Measurements from ENCODE around the gene SLC22A4.

Gene SLC22A4

DNA sequence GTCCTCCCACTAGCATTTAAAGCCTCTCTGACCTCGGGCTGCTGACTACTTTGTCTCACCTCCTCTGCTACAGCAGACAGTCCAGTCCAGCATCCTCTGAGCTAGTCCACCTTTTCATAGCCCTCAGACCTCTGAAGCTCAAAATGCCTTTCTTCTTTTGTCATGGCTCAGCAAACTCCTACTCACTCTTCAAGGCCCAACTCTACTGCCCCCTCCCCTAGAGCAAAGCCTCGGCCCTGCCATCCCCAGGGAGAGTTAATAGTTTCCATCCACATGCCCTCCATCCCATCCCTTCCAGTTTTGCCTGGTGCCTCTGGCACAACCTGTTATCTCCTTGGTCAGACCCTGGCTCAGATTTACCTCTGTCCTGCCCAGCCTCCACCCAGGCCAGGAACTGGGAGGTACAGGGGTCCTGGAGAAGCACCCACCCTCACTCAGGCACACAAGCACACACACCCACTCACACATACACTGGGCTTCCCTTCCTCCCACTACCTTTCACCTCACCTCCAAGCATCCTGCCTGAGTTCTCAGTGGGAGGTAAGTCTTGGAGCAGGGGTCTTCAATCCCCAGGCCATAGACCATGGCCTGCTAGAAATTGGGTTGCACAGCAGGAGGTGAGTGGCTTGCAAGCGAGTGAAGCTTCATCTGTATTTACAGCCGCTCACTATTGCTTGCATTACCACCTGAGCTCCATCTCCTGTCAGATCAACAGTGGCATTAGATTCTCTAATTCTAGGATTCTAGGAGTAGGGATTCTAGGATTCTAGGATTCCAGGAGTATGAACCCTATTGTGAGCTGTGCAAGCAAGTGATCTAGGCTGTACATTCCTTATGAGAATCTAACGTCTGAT is 18.6 kb upstream of the SLC22A4 start:
- no peak for DNase-seq

DNA sequence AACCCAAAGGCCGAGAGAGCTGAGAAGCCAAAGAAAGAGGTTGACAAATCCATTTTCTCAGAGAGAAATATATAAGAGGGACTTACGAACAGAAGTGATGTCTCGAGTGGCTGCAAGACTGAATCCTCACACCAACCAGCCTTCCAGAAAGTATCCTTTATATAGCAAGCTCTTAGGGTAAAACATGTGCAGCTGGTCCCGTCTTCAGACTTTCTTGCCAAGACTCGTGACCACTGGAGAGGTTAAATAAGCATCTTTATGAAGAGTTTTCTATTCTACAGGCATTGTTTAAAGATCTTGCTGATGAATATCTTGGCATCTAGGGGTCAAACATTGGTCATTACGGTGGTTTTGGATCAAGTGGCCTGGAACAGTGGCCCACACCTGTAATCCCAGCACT is 16.9 kb upstream of the SLC22A4 start:
- DNase-seq: no peak

DNA sequence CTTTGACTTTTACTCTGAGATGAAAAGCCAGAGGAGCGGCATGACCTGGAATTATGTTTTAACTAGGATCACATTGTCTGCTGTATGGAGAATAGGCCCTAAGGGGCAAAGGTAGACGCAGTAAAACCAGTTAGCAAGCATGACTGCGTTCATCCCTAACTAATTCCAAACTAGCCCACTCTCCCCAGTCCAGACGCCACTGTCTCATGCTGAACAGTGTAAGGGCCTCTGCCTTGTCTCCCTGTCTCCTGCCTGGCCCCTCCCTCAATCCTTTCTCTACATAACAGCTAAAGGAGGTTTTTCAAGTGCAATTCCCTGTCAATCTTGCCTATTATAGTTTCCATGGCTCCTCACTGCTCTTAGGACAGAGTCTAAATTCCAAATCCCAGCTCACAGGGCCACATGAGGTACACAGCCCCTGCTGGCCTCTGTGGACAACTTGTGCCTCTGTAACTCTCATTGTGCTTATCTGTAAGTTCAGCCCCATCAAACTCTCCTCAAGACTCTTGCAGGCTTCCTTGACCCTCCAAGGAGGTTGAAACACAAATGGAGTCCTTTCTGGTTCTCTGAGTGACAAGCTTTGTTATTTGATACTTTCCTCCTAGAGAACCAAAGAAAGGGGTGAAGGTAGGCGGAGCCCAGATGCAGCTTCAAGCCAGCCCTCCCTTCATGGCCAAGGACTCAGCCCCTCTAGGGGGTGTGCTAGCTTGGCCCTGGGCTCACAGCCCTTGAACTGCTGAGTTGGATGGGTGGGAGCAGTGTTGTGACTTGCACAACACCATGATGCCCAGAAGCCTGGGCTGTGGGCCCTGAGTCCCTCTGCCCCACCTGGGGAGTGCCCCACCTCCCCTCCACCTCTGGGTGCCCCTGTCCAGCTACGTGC is 16.0 kb upstream of the SLC22A4 start:
- no peak for DNase-seq

DNA sequence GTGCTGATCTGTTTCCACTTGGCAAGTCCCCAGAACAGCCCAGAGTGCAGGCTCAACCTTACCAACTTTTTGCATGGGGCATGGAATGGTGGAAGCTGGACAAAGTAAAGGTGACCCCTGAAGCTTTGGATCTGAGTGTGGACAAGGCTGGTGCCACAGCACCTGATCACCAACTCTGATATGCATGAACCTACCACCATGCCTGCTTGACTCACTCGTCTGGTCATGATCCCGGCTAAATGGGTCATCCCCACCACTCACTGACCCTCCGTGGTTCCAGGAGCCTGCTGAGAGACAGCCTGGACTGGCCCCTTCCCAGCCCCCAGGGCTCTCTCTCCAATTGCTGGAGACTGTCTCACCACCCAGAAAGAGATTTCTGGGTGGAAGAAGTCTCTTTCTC is 14.4 kb upstream of the SLC22A4 start:
- DNase-seq: no peak

DNA sequence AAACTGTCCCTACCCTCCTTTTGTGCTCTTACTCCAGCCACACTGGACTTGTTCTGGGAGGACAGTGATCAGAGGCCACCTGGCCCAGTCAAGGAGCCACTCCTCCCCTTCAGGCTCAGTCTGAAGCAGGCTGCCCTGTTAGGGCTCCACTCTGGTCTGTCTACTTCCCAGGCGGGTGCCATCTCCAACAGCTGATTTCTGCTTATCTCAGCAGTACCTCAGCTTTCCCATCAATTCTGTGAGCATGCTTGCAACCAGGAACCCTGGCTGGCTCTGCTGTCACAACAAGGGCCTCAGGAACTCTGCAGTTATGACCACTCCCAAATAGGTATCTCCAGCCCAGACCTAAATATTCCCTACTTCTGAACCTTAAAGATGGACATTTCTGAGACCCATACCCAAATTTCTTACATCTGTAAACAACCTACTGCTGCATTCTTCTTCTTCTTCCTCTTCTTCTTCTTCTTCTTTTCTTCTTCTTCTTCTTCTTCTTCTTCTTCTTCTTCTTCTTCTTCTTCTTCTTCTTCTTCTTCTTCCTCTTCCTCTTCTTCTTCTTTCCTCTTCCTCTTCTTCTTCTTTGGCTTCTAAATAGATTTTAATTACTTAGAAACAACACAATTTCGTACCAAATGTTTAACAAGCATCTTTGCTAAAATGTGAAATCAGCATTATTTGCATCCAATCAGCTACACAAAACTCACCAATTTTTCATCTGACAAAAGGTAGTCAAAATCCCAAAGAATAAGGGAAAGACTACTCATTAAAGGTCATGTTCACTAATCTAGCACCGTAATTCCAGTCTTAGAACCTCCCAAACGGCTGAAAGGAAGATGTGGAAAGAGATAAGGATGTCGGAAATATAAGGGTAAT is 13.6 kb upstream of the SLC22A4 start:
- DNase-seq: no peak

DNA sequence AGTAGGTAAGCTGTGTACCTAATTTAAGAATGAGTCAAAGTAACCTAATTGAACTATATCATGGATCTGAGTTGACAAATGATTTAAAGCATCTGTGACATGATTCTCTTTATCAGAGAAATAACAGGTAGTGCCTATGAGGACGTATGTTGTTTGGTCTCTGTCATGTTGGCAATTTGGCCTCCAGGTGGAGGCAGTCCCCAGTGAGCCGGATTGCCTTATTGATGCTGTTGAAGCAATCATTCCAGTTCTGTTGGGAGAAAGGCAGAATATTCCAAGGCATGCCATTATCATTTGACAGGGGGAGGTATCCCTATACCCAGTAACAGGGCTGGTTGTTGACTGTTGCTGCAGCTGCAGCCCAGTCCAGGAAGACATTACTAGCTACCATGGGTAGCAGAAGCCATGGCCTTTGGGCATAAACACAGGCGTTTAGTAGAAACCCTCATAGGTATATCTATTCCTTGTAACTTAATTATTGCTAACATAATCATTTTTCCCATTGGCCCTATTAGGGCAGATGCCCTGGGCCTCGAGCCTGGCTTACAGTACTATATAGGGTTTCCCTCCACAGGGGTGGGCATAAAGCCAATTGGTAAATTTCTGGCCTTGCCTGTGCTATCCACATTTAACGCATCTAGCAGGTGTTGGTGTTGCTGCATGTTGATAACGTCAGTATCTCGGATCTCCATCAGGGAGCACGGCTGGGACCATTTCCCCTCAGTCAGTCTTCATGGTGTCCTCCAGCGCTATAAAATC is 12.2 kb upstream of the SLC22A4 start:
- DNase-seq: no peak

DNA sequence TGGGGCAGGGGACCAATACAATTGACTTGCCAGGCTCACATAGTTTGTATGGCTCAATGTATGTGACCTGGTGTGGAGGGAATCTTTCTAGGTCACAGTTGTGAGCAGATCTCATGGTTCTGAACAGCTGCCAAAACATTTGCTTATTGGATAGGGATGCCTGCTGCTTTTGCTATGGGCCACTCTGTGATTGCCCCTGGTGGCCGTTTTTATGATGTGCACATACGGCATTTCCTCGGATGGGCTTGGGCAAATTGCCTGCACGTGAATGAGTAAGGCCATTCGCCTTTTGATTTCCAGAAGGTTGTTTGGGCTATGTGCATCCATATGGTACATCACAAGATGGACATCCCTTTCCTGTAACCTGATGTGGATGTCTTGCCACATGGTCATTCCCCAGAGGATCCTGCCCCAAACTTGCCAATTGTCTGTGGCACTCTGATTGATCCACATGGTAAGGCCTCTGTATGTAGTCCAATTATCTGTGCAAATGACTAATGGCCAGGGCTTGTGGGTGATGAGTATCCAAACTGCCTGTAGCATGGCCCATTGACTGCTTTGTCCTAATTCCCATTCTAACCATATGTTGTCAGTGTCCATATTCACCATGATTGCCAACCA is 10.7 kb upstream of the SLC22A4 start:
- DNase-seq: no peak

DNA sequence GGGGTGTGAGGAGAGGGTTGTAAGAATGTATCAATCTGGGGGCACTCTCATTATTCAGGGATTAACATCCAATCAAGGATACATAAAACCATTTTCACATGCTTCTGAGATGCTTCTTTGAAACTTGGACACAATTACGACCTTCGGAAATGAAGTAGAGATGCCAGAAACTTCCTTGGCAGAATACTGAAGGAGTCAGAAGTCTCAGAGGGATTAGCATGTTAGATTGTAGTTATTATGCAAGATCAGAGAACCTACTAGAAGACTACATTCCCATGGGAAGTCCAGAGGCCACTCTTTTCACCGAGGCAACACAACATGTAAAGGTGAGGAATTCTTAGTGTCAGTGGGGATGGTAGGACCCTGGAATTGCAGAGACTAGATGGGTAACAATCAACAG is 5.1 kb upstream of the SLC22A4 start:
- no peak for DNase-seq

DNA sequence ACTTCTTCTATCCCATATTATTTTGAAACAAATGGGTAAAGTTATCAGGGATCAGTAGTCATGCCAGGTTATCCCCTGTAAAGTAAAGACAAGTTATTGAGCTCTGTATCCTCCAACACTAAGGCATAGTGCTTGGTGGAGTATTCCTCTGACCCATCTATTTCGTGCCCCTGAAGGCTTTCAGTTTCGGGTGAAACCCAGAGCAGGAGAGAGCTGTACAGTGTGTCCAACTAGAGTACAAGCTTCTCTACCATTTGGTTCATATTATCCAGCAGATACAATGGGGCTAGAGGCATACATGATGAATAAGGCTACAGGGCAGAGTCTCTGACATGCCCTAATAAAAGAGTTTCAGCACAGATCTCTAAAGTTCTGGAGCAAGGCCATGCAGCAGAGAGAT is 3.2 kb upstream of the SLC22A4 start:
- DNase-seq: no peak

DNA sequence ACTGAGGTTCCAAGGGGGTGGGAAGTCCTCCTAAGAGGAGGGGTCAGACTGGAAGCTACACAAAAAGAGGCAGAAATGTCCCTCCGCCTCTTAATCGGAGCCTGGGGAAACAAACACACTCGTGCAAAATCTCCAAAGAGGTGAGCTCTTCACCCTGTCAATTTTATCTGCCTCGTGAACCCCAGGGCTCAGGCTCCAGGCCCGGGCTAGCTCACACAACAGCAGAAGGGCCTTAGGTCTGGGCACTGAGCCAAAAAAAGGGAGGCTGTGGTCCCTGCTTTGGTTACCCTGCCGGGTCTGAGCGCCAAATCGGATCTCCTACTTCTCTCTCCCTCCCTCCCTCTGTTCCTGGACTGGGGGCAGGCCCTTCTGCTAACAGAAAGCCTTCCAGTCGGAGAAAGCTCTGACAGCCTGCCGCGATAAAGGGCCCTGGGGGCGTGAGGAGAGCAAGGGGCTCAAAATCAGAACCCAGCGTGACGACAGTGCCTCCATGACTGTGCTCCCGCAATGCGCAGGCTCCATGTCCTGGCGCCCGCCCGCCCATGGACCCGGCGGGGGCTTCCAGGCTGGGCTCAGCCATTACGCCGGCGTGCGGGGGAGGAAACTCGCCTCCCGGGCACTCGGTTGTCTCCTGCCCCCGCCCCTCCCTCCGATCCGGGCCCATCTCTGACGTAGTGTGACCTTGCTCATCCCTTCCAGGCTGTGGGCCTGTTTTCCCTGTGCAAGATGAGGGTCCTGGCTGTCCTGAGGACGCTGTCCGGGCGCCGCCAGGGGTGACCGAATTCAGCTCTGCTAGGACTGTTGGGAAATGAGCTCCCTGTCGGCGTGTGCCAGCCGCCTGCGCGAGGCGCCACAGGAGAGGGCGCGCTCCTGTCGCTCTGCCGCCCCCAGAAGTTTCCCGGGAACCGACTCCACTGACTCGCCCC is 865 bp upstream of the SLC22A4 start:
- peak; percentile 69 for DNase-seq

DNA sequence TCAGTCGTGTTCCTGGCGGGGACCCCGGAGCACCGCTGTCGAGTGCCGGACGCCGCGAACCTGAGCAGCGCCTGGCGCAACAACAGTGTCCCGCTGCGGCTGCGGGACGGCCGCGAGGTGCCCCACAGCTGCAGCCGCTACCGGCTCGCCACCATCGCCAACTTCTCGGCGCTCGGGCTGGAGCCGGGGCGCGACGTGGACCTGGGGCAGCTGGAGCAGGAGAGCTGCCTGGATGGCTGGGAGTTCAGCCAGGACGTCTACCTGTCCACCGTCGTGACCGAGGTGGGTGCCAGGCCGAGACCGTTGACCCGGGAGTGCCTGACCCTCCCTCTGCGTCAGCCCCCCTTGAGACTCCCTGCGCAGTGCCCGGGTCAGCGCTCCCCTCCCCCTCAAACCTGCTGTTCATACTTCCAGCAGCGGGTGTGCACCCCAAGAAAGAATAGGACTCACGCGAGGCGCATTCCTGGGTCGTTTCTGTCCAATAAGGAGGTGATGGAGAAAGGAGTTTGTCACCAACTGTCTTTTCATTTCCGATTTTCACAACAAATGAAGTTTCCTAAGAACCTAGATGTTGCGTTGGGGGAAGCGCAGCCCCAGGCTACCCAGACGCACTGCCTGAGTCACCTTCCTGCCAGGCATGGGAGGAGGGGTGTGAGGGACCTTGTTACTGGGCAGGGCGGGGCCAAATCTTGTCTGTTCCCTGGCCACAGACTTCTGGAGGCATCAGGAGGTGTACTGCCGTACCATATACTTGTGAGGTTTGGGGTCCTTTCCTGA is 722 bp downstream of the SLC22A4 start:
- peak; percentile 85 for DNase-seq

DNA sequence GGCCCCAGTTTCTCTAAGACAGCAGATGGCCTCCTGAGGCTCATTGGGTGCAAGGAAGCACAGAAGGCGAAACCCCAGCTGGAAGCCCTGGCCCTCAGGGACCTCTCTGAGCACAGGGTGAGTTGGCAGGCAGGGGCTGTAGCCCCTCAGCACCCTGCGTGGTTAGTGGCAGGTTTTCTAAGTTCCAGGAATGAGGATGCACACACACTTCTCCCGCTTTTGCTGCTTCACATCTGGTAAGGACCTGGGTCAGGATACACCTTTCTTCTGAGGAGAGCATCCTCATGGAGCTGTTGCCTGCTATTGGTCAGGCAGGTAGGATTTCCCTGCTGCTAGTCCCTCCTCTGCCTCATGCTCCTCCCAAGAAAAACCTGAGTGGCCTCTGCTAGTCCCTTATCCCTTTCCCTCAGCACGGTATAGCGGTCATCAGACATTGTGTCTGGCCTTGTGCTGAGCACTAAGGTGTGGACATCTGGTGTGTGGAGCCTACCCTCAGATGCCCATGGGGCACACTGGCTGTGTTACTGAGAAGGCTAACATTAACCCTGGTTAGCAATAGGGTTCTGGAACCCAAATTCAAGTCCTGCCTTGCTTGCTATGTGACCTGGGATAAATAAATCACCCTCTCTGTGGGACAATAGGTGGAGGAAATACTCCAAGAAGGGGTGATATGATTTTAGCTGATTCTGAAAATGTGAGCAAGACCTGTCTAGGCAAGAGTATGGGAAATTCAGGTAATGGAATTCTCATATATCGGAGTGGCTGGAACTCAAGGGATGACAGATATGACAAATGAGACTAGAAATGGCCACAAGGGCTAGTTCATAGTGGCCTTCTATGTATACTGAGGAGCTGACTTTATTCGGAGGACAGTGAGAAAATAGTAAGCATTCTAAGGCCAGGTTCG is 1.6 kb downstream of the SLC22A4 start:
- DNase-seq: no peak

DNA sequence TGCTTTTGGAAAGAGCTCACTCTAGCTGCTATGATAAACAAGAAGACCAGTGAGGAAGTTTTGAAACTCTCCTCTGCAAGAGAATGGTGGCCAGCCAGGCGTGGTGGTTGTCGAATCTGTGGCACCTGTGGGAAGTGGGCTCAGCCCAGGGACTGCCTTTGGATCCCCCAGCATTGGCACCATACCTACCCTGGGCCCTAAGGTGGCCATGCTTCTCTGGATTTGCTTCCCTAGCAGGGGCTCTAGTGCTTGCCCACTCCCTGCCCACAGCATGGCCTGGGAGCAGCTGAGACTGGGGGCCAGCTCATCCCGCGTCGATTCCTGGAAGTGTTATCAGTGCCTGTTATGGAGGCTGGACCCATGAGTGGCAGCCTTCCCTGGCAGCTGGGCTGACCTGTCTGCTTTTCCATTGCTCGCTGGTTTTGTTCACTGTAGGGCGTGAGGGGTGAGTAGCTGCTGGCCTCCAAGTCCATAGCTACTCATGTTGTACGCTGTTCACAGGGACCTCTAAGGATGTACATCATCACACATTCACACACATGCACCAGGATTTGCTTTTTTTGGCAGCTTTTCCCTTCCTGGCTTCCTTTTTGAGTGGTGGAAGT is 2.3 kb downstream of the SLC22A4 start:
- no peak for DNase-seq

DNA sequence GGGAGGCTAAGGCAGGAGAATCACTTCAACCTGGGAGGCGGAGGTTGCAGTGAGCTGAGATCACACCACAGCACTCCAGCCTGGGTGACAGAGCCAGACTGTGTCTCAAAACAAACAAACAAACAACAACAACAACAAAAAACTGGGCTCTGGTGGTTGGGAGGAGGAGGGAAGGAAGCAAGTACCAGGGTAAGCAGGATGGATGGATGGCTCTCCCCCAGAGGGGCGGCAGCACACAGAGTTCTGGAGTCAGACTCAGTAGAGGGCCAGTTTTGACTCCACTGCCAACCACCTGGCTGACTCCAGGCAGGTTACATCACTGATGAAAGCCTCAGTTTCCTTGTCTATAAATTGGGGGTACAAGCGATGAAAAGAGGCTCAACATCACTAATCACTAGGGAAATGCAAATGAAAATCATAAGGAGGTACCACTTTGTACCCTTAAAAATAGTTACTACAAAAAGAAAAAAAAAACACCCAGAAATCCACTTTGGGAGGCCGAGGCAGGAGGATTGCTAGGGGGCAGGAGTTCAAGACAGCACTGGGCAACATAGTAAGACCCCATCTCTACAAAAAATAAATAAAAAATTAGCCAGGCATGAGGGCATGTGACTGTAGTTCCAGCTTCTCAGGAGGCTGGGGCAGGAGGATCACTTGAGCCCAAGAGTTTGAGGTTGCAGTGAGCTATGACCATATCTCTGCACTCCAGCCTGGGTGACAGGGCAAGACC is 3.2 kb downstream of the SLC22A4 start:
- DNase-seq: no peak

DNA sequence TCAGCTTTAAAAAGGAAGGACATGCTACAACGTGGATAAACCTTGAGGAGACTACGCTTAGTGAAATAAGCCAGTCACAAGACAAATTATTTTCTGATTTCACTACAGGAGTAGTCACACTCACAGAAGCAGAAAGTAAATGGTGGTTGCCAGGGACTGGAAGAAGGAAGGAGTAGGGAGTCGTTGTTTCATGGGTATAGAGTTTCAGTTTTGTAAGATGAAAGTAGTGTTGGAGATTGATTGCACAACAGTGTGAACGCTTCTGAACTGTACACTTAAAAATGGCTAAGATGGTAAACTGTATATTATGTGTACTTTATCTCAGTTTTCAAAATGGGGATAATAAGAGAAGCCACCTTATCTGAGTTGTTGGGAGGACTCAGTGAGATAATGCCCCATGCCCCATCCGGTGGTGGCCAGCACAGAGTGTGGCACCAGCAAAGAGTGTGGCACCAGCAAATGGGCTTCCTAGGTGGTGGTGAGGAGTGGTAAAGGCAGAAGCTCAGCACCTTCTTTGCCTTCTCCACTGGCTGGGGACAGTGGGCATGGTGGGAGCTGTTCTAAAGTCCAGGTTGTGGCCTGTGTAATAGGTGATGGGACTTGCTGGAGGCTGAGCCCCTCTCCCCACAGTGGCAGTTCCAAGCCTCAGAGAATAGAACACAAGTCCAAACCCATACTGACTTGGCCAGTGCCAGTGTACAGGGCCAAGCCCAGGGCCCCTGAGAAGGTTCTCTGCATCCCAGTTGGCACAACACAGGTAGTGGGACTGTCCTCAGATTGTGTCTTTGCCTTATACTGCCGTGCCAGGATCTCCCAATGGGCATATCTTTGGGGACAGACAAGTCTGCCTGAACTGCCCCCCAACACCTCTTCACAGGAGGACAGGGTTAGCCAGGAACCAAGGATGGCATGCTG is 4.4 kb downstream of the SLC22A4 start:
- no peak for DNase-seq

DNA sequence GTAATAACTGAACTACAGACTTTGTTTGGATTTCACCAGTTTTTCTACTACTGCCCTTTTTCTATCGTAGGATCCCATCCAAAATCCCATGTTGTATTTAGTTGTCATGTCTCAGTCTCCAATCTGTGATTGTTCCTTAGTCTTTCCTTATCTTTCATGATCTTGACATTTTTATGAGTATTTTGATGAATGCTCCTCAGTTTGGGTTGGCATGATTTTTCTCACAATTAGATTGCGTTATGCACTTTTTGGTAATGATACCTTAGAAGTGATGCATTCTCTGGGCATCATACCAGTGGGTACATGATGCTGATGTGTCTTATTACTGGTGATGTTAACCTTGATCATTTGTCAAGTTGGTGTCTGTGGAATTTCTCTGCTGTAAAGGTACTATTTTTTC is 5.7 kb downstream of the SLC22A4 start:
- no peak for DNase-seq

Data from CD4-positive, alpha-beta T cell treated with Interleukin-15 for 1 hour (primary cell).